CD4-positive, alpha-beta T cell treated with Interleukin-1 beta for 1 hour (primary cell): Measurements from ENCODE around the gene ZNRF4.
"Not testable (repeated sequence)": the region's sequence is repeated elsewhere in the genome, so short reads cannot be mapped to it uniquely, and the experiment has no call there.

Experiments used
- DNase-seq, 2 donors: peaks; one replicate each; pipeline ENCODE4 v3.0.0-alpha.2; 2020 to 2022

The ZNRF4 gene, protein sequence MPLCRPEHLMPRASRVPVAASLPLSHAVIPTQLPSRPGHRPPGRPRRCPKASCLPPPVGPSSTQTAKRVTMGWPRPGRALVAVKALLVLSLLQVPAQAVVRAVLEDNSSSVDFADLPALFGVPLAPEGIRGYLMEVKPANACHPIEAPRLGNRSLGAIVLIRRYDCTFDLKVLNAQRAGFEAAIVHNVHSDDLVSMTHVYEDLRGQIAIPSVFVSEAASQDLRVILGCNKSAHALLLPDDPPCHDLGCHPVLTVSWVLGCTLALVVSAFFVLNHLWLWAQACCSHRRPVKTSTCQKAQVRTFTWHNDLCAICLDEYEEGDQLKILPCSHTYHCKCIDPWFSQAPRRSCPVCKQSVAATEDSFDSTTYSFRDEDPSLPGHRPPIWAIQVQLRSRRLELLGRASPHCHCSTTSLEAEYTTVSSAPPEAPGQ

DNA sequence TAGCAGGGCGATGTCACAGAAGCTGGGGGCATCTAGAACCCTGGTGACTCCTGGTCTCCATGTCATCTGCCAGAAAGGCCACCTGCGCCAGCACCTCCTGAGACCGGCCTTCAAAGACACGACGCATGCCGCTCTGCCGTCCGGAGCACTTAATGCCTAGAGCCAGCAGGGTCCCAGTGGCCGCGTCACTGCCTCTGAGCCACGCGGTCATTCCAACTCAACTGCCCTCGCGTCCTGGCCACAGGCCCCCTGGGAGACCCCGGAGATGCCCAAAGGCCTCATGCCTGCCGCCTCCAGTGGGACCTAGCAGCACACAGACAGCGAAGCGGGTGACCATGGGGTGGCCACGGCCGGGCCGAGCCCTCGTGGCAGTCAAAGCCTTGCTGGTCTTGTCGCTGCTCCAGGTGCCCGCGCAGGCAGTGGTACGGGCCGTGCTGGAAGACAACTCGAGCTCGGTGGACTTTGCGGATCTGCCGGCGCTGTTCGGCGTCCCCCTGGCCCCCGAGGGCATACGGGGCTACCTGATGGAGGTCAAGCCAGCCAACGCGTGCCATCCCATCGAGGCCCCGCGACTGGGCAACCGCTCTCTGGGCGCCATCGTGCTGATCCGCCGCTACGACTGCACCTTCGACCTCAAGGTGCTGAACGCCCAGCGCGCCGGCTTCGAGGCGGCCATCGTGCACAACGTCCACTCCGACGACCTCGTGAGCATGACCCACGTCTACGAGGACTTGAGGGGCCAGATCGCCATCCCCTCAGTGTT, at the start of gene ZNRF4:
Gene ZNRF4 (plus strand): TSS at position 51 of the 763 bp plus-strand sequence. CDS start 75 bp downstream, at position 126.
- DNase-seq: no peak

DNA sequence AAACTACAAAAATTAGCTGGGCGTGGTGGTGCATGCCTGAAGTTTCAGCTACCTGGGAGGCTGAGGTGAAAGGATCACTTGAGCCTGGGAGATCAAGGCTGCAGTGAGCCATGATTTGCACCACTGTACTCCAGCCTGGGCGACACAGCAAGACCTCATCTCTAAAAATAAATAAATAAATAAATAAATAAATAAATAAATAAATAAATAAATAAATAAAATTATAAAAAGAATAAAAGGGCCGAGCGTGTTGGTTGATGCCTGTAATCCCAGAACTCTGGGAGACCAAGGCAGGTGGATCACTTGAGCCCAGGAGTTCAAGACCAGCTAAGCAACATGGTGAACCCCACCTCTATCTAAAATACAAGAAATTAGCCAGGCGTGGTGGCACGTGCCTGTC, 49.0 kb upstream of the ZNRF4 start:
- DNase-seq: not testable (repeated sequence)

DNA sequence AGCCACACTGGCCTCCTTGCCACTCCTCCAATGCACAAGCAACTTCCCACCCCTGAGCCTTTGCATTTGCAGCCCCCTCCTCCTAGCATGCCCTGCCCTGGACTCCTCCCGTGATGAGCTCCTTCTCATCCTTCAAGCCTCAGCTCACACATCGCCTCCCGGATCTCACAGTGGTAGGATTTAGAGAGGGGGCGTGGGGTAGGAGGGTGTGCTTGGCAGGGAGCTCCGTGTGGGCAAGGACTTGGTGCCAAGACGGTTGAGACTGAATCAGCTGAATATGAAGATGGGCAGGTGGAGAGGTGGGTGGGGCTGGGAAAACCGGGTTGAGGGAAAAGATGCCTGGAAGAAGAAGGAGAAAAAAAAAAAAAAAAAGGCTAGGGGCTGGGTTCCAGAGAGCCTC, 48.4 kb upstream of the ZNRF4 start:
- DNase-seq: no peak

DNA sequence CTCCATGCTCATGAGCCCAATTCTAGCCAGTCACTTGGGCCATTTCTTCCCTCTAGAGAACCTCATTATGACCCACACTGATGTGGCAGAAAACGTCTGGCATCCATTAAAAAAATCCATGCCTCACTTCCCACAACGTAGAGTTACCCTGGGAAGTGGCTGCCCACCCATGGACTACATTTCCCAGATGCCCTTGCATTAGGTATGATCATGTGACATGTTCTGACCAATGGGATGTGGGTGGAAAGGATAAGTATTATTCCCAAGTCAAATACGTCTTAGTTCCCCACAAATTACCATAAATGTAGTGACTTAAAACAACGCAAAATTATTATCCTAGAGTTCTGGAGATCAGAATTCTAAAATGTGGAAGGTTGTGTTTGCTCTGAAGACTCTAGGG, 47.9 kb upstream of the ZNRF4 start:
- DNase-seq: no peak

DNA sequence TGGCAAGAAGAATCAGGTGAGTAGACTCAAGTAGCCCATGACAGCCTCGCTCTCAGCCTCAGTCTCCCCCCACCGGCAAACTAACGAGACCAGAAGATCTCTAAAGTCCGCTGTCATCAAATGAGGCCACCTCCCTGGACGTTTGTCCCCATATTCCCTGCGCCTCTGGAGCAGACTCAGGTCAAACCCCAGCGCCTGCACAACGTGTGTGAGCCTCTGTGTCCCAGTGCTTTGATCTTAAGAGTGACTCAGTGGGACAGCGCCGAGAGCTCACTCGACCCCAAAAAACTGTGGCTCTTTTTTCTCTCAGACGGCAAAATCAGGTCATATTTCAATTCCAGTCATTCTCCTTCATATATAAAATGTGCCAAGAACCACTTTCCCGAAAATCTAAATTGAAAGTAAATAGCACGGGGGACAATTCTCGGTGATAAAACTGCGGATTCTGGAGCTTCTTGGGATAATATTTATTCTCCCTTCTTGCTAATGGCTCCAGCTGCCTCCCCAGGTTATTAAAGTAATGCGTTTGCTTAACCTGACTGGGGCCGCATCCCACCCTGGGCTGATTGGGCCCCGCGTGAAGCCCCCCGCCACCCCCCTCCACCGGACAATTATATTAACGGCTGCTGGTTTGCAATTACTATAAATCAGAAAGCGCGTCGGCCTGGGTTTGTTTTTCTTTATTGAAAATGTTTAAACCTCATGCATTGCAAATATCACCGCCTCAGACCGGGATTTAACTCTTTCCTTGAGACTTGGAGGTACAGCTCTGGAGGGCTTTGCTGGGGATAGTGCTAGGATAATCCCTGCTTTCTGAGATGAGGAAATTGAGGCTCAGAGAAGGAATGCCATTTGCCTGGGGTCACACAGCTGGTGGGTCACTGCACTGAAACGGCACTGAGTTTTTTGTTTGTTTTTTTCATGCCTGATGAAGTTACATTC, 37.5 kb upstream of the ZNRF4 start:
- DNase-seq: no peak

DNA sequence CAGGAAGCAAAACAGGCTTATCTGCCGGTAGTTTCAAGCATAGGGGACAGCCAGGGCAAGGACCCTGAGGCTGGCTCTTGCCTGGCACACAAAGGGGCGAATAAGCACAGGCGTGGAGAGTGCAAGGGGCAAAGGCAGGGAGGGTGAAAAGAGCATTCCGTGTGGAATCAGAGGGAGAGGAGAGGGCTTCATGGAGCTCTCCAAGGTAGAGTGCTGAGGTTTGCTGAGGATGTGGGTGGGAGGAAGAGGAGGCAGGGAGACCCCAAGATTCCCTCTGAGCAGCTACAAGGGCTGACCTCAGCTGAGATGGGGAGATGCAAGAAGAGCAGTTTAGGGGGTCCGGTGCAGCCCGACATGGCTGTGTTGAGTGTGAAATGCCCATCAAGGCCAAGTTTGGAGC, 36.5 kb upstream of the ZNRF4 start:
- DNase-seq: no peak

DNA sequence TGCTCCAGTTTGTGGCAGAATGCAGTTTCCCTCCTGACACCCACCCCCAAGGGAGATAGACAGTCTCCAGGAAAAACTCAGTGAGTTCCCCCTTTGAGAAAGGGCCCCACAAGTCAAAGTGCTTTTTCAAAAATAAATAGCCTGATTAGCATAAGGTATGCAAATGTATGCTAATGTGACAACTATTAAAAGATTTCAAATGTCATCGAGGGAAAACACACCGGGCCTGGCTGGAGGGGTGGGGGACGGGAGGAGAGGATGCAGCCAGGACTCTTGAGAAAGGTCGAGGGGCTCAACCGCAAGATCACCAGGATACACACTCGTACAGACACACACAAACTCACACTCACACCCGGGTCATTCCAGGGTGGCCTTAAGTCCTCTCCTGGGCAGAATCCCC, 34.3 kb upstream of the ZNRF4 start:
- DNase-seq: no peak

DNA sequence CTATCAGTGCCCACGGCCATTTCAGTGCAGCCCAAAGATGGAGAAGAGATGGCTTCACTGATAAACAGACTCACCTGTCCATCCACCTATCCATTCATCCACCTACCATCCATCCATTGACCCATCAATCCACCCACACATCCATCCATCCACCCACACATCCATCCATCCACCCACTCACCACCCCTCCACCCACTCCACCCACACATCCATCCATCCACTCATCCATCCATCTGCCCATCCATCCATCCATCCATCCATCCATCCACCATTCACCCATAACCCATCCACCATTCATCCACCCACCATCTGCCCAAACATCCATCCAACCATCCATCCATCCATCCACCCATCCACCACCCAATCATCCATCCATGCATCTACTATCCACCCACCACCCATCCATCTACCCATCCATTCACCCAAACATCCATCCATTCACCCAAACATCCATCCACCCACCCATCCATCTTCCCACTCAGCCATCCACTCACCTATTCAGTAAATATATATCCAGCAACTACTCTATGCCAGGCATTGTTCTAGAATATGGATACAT, 31.6 kb upstream of the ZNRF4 start:
- DNase-seq: no peak

DNA sequence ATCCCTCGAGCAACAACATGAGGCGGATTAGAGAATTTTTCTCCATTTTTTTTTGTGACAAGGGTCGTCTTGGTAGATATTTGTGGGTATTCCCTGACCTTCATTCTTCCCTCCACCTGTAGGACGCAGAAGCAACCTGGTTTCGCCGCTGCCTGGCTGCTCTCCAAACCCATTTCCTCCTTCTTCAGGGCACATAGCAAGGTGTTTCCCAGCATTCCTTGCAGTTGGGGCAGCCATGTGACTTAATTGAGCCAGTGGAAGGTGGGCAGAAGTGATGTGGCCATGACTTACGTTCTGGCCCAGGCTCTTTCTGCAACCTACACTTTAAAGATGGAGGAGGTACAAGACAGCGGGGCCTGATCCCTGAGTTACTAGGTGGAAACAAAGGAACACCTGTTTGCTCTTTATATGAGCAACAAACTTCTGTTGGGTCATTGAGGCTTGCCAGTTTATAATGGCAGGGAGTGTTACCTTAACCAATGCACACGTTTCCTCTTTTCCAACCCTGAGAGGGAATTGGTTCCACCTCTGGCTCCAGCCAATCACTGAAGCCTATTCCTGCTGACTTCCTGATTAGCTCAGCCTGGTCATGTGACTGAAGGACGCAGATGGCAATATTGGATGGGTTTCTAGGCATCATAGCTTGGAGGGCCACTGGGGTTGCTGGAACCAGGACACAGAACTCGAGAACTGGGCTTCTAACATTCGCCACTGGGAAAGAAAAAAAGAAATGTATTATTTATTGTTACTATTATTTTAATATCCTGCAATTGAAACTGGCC, 30.8 kb upstream of the ZNRF4 start:
- no peak for DNase-seq

DNA sequence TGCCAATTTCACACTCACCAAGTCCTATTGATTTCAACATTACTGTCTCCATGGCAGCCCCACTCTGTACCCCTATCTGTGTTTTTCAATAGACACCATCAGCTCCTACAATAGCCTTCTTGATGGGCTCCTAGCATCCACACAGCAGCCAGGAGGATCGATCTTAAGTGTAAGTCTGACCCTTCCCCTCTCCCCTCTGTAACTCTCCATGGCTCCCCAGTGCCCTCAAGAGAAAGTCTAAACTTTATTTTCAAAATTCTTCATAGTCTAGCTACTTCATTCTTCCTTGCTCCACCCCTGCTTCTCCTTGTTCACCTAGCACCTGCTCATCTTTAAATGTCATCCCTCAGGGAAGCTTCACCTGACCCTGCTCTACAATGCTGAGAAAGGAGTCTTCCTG, 30.0 kb upstream of the ZNRF4 start:
- no peak for DNase-seq

DNA sequence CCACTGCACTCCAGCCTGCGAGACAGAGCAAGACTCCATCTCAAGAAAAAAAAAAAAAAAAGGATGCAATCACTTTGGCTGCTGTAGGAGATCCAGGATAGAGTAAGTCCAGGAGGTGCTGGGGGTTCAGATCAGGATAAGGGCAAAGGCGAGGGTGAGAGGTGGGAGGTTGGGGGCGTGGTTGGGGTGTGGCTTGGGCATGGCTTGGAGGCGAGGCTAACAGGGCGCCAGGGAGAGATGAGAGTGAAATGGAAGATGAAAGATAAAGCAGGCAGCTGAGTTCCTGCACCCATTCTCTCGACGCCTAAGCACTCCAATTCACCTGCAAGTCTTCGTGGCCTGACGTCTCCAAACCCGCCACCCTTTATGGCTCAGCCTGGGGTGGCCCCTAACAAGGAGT, 25.0 kb upstream of the ZNRF4 start:
- DNase-seq: no peak

DNA sequence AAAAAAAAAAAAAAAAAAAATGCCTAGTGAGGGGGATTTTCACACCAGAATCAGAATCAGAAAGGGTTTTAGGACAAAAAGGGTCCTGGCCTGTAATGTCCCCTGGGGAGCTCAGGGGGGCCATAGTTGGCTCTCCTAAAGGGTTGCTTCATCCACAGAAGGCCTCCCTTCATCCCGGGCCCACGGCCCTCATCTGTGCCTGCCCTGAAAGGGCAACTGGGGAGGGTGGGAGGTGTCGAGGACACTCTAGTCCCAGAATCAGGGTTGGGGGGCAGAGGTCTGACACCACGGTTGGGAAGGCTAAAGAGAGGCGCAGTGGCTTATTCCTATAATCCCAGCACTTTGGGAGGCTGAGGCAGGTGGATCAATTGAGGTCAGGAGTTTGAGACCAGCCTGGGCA, 22.5 kb upstream of the ZNRF4 start:
- DNase-seq: no peak

DNA sequence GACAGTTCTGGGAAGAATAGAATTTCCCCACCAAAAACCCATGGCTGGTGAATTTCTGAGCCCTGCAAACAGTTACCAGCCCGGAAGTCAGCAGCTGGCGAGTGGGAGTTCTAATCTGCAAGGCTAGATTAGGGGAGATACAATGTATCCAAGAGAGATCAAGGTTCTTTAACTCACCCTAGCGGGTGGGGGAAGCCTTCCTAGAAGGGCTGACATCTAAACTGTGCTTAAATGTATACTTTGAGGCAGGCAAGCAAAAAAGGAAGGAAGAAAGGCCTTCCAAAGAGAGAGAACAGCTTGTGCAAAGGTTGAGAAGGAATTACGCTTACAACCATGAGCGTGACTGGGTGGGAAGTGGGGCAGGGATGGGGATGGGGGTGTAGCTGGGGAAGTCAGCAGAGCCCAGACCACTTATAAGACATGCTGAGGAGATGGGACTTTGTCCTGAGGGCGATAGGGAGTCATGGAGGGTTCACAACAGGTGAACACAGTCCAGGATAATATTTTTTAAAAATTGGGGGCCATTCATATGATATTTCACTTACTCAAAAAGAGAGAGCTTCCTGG, 20.8 kb upstream of the ZNRF4 start:
- no peak for DNase-seq

DNA sequence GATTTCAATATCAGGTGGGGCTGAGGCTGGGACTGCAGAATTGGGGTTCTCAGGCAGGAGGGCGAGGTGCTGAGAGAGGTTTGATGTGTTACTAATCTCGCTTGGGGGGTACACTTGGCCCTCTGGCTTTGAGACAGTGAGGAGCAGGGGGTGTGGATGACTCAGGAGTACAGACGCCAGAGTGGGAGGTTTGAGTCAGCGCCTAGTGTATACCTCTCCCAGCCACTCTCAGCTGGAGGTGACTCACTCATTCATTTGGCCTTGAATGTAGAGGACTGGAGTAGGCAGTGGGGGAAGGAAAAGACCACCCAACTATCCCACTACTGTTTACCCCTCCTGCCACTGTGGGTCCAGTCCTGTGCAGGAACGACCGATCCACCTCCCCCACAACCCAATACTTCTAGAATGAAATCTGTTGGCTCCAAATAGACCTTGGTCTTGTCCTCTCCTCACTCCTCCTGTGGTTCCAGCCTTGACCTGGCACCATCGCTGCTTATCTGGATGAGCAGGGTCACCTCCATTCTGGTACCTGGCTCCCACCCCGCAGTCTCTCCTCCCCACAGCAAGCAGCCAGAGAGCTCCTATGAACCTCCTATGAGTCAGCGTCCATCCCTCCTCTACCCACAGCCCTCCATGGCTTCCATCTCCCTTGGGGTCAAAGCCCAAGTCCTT, 20.1 kb upstream of the ZNRF4 start:
- no peak for DNase-seq

DNA sequence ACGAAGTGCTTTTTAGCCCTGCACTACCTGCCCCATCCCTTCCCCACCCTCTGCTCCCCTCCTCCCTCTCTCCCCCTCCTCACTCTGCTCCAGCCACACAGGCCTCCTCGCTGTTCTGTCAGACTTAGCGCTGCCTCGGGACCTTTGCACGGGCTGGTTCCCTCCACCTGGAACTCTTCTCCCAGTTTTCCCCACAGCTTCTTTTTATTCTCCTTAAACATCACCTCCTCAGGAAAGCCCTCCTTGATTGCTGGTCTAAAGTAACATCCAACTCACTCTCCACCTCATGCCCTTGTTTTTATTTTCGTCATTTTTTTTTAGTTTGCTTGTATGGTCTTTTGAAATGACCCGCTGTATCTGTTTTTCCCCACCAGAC, 19.6 kb upstream of the ZNRF4 start:
- no peak for DNase-seq

DNA sequence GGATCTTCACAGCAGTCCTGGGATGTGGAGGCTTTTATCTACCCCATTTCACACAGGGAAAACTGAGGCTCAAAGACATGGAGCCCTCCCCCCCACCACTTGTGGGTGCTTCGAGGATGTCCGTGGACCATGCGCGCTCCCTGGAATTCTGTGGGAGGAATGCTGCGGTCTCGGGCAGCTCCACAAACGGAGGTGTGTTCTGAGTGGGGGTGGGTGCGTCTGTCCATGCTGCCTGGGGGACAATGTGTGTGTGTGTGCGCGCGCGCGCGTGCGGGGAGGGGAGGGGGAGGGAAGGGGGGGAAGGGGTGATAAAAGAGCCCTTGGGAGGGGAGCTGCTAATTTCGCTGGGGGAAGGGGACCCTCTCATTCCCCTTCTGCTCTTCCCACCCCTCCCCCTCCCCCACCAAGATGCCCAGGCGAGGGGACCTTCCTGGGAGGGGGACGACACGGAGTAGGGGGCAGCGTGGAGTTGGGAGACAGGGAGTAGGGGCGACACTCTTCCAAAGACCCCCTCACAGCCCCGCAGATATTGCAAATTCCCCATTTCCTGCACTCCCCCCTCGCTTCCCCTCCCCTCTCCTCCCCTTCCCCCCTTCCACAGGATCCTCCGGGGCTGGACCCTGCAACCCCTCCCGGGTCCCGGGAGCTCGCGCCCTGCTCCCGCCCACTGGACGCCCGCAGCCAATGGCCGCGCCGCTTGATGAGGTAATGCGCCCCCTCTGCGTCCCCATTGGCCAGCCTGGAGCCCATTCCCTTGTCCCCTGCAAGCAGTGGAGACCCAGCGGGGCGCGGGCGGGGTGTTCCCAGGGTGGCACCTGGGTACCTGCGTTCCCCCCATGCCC, 18.9 kb upstream of the ZNRF4 start:
- DNase-seq: no peak

DNA sequence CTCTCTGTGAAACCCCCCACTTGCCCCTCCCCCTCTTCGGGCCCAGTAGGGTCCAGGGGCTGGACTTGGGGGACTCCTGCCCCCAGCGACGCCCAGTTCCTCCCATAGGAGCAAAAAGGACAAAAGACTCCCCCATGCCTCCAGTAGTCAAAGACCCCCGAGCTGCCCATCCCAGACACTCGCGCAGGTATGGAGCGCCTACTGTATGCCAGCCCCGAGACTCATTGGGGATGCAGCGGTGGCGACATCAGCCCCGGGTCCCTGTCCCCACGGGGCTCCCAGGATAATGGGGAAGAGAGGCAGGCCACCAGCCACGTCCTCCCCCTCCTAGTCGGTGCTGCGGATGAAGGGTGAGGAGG, 18.3 kb upstream of the ZNRF4 start:
- no peak for DNase-seq

DNA sequence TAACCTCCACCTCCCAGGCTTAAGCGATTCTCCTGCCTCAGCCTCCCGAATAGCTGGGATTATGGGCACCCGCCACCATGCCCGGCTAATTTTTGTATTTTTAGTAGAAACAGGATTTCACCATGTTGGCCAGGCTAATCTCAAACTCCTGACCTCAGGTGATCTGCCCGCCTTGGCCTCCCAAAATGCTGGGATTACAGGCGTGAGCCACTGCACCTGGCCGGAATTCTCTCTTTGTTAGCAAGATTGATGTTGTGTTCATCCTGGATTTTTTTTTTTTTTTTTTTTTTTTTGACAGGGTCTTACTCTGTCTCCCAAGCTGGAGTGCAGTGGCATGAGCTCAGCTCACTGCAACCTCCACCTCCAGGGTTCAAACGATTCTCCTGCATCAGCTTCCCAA, 16.5 kb upstream of the ZNRF4 start:
- not testable (repeated sequence) for DNase-seq

DNA sequence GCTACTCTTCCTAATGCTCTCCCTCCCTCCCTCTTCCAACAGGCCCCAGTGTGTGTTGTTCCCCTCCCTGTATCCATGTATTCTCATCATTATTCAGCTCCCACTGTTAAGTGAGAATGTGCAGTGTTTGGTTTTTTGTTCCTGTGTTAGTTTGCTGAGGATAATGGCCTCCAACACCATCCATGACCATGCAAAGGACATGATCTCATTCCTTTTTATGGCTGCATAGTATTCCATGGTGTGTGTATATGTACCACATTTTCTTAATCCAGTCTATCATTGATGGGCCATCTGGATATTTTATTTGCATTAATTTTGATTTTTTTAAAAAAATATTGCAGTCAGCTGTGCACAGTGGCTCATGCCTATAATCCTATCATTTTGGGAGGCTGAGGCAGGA, 15.8 kb upstream of the ZNRF4 start:
- no peak for DNase-seq

DNA sequence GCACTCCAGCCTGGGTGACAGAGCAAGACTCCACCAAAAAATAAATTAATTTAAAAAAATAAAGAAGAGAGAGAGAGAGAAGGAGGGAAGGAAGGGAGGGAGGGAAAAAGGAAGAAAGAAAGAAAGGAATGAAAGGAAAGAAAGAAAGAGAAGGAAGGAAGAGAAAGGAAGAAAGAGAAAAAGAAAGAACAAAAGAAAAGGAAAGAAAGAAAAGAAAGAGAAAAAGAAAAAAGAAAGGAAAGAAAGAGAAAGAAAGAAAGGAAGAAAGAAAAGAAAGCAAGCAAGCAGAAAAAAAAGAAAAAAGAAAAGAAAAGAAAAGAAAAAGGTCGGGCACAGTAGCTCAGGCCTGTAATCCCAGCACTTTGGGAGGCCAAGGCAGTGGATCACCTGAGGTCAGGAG, 14.9 kb upstream of the ZNRF4 start:
- no peak for DNase-seq
